Tibial nerve (tissue), 3 donors: ENCODE data around the gene PLCG1.

ENCODE experiments used
- POLR2A ChIP-seq, 2 donors: fragments of 450-650 bp; IDR thresholded peaks; one replicate each; pipeline ENCODE4 v1.6.1; 2017; ENCODE audit warnings: antibody characterized with exemption in 2 of 2, mild to moderate bottlenecking in 2 of 2, moderate library complexity in 2 of 2
- TF ChIP-seq, protein P1 (sequence below), 5 experiments: fragments of 200-600 bp in 3 of 5; fragments of 450-650 bp in 2 of 5; sonication (generic) in 3 of 5; IDR thresholded peaks; one replicate each; pipeline ENCODE4 v1.5.1; 2016 to 2019; ENCODE audit warnings: antibody characterized with exemption in 5 of 5, mild to moderate bottlenecking in 3 of 5, moderate library complexity in 2 of 5

DNA sequence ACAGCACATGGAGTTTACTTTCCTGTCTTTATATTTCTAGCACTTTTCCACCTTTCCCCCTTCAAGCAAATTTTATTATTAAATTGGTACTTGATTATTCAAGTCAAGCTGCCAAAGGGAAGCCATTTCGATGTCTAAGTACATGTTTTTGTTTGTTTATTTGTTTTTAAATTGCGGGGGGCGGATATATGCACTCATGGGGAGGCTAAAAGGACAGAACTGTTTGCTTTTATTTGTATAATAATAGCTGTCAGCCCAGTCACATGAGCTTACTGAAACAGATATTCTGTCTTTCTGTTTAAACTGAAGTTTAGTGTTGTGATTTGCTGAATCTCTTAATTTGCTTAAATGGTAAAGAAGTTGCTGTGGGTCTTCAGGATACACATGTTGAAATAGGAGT, 49.6 kb upstream of the PLCG1 start:
- no peak for TF ChIP-seq POLR2A (IDR thresholded peaks at IDR 0.05)
- TF ChIP-seq, protein P1, sequence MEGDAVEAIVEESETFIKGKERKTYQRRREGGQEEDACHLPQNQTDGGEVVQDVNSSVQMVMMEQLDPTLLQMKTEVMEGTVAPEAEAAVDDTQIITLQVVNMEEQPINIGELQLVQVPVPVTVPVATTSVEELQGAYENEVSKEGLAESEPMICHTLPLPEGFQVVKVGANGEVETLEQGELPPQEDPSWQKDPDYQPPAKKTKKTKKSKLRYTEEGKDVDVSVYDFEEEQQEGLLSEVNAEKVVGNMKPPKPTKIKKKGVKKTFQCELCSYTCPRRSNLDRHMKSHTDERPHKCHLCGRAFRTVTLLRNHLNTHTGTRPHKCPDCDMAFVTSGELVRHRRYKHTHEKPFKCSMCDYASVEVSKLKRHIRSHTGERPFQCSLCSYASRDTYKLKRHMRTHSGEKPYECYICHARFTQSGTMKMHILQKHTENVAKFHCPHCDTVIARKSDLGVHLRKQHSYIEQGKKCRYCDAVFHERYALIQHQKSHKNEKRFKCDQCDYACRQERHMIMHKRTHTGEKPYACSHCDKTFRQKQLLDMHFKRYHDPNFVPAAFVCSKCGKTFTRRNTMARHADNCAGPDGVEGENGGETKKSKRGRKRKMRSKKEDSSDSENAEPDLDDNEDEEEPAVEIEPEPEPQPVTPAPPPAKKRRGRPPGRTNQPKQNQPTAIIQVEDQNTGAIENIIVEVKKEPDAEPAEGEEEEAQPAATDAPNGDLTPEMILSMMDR (IDR thresholded peaks at IDR 0.05): no peak
